NB4 (cell line): Measurements from ENCODE around the gene SDCBP2.

Source experiments
- DNase-seq: peaks from one replicate; pipeline ENCODE4 v3.0.0; 2010; ENCODE audit warnings: low read depth
- H3K4me3 ChIP-seq: one replicate; pipeline ENCODE4 v1.5.1; 2011; ENCODE audit warnings: mild to moderate bottlenecking, low read depth, low read length, moderate library complexity
- MYC ChIP-seq: IDR thresholded peaks from 2 replicates; pipeline ENCODE4 v1.6.1; 2011; ENCODE audit warnings: low read depth, low read length
- POLR2A ChIP-seq: IDR thresholded peaks from 2 replicates; pipeline ENCODE4 v1.6.1; 2011; ENCODE audit warnings: mild to moderate bottlenecking; ENCODE audit not compliant: insufficient read length; ENCODE audit errors: extremely low read depth
- TF ChIP-seq, protein P1 (sequence below): IDR thresholded peaks from one replicate; pipeline ENCODE4 v1.5.1; 2012; ENCODE audit warnings: low read depth, low read length
- TF ChIP-seq, protein P2 (sequence below): IDR thresholded peaks from 2 replicates; pipeline ENCODE4 v1.6.1; 2011; ENCODE audit warnings: low read depth, low read length

The SDCBP2 gene, protein sequence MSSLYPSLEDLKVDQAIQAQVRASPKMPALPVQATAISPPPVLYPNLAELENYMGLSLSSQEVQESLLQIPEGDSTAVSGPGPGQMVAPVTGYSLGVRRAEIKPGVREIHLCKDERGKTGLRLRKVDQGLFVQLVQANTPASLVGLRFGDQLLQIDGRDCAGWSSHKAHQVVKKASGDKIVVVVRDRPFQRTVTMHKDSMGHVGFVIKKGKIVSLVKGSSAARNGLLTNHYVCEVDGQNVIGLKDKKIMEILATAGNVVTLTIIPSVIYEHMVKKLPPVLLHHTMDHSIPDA

DNA sequence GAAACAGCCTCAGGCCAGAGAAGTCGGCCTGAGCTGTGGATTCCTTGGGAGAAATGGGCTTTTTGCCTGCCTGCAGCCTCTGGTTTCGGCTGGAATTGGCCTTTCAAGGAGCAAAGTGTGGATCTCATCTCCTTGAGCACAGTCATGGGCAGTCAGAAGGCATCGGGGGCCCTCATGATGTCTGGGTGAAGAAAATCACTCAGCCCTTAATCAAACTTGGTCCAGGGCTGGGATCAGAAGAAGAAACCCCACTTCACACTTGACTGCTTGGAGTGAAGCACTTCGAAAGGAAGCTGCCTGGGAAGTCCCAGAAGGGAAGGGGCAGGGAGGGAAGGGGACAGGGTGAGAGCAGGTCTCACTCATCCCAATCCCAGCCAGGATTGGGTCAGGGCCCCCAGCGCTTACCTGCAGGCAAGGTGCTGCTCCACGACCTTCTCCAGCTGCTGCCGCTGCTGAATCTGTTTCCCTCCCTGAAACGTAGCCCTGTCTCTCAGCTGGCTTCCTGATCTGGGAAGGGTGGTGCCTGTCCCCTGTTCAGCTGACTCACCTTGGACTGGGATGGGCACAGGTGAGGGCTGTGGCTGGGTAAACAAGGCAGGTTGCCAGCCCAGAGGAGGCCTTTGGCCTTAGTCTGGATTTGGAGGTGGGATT lies at the start of gene SDCBP2:
SDCBP2 (minus strand) TSS at position 460 of the 651 bp plus-strand sequence. CDS start 8,723 bp downstream, outside the sequence.
- no peak within 1 kb of the TSS for H3K4me3 ChIP-seq
- no peak for DNase-seq
- TF ChIP-seq, protein P1, sequence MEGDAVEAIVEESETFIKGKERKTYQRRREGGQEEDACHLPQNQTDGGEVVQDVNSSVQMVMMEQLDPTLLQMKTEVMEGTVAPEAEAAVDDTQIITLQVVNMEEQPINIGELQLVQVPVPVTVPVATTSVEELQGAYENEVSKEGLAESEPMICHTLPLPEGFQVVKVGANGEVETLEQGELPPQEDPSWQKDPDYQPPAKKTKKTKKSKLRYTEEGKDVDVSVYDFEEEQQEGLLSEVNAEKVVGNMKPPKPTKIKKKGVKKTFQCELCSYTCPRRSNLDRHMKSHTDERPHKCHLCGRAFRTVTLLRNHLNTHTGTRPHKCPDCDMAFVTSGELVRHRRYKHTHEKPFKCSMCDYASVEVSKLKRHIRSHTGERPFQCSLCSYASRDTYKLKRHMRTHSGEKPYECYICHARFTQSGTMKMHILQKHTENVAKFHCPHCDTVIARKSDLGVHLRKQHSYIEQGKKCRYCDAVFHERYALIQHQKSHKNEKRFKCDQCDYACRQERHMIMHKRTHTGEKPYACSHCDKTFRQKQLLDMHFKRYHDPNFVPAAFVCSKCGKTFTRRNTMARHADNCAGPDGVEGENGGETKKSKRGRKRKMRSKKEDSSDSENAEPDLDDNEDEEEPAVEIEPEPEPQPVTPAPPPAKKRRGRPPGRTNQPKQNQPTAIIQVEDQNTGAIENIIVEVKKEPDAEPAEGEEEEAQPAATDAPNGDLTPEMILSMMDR = no peak
- no peak for TF ChIP-seq POLR2A
- TF ChIP-seq MYC = no peak
- TF ChIP-seq, protein P2, sequence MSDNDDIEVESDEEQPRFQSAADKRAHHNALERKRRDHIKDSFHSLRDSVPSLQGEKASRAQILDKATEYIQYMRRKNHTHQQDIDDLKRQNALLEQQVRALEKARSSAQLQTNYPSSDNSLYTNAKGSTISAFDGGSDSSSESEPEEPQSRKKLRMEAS = no peak

DNA sequence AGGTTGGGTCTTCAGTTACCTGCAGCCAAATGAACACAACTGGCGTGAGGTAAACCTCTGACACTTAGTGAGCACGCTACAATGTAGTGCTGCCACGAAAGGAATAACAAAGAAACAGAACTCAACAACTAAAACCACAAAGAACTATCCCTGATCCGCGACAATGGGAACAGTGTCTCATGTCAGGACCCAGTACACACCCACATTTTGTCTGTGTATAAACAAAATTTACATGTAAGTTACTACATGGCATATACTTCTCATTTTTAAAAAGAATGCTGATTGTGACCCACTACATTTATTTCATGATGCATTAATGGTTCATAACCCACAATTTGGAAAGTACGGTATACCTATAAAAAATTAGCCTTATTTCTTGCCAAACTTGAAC lies 49.8 kb upstream of the SDCBP2 start:
- TF ChIP-seq MYC = no peak
- TF ChIP-seq, protein P1 = no peak
- TF ChIP-seq, protein P2 = no peak
- TF ChIP-seq POLR2A = no peak
- DNase-seq = no peak
- H3K4me3 ChIP-seq = no peak overlapping the region

DNA sequence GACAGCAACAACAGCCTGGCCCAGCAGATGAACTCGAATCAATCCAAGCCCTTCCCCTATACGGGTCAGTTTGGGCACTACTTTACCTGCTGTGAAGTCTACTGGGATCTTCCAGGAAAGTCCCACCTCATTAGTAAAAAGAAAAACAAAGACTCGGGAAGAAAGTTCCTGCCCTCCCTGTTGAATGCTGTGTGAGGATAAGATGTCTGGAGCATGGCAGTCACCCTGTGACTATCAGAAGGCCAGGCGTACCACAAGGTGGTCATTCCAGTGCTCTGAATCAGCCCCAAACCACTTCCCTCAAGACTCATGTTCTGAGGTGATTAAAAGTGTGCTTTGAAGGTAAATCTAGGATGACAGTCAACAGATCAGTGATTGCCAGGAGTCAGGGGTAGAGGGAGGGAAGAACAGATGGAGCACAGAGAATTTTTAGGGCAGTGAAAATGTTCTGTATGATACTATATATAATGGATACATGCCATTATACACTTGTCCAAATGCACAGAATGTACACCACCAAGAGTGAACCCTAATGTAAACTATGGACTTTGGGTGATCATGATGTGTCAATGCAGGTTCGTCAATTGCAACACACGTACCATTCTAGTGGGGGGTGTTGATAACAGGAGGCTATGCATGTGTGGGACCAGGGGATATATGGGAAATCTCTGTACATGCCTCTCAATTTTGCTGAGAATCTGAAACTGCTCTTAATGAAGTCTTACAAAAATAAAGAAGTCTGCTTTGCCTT lies 49.2 kb upstream of the SDCBP2 start:
- DNase-seq = no peak
- no peak overlapping the region for H3K4me3 ChIP-seq
- TF ChIP-seq MYC = no peak
- TF ChIP-seq, protein P2 = no peak
- TF ChIP-seq, protein P1 = no peak
- no peak for TF ChIP-seq POLR2A

DNA sequence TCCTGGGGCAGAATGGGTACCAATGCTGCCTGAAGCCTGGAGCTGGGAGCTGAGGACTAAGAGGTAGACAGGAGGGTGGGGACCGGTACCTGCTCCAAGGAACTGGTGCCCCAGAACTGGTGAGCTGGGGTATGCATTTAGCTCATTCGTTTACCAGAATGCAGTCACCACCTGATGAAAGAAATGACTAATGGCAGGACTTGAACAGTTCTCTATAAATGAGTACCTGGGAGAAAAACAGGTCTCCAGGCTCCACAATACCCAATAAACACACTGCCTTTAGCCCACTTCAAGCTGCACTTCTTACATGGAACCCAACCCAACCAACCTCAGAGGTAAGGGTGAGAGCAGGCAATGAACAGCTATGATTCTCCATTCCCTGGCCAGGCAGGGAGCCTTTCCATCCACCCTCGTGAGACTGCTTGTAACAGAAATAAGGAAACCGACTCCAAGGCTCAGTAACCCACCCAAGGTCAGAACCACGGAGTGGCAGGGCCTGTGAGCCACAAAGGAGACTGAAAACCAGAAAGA lies 48.5 kb upstream of the SDCBP2 start:
- H3K4me3 ChIP-seq = no peak overlapping the region
- no peak for DNase-seq
- TF ChIP-seq, protein P1 = no peak
- TF ChIP-seq MYC (no peak), POLR2A (no peak)
- TF ChIP-seq, protein P2 = no peak

DNA sequence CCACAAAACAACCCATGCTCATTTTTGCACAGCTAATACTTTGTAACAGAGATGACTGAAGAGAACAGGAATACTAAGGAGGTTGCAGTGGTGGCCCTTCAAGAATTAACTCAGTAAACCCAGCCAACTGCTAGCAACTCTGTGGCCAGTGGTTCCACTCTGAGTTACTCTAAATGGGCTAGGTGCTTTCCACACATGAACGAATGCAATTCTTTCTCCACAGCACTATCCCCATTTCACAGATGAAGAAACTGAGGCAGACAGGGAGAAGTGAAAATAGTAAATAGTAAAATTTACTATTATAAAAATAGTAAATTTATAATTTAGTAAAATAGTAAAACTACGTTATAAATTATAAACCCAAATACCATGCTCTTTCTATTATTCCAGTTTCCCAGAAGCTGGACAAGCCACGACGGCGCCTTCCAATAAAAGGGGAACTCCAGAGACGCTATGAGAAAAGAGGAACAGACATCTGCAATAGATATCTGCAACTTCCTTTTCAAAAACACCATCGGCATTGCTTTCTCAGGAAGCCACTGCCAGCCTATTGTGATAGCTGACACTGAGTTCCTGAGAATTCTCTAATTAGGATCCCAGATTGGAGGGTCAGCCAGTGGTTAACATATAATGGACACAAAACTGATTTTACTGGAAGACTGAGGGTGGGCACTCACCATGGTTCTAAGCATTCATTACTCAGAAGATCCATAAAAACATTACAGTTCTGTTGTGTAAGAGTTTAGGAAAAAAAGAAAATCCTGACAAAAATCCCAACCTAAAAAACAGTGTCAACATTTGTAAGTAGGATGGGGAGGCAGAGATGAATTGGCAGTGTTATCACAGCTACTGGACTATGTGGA lies 47.7 kb upstream of the SDCBP2 start:
- H3K4me3 ChIP-seq = no peak overlapping the region
- DNase-seq = peak; percentile 79
- TF ChIP-seq, protein P2 = no peak
- no peak for TF ChIP-seq POLR2A
- TF ChIP-seq MYC = no peak
- TF ChIP-seq, protein P1 = no peak
